GM20431 (cell line): ENCODE data around the gene OR2Y1.
"Not testable (repeated sequence)": the region's sequence is repeated elsewhere in the genome, so short reads cannot be mapped to it uniquely, and the experiment has no call there.

Experiments used
- in situ Hi-C: fragments of 300-500 bp; cut with MseI, MboI; formaldehyde crosslinking; loops from one replicate; pipeline ENCODE4 v1.15.0; 2020; ENCODE audit warnings: low sequenced_read_pairs; ENCODE audit not compliant: unreplicated experiment

OR2Y1 gene

DNA sequence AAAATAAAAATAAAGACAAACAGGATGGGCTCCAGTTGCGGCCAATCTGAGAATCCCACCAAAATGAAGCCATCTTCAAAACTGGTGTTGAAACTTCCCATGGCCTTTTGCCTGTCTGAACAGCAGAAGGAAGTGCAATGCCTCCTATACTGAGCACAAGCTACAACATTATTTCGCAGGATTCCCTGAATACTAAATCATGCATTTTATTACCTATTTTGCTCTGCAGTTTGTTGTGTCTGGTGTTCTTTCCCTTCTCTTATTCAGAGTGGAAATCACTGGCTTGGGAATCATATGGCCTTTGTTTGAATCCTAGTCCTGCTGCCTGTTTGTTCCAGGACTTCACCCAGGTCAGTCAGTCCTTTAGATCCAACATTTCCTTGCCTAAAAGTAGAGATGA is at the start of gene OR2Y1:
TSS of gene OR2Y1 (minus strand) at position 101 of the 400 bp plus-strand sequence. CDS start at position 101, 0 bp downstream.
- in situ Hi-C loops: no loop called here

DNA sequence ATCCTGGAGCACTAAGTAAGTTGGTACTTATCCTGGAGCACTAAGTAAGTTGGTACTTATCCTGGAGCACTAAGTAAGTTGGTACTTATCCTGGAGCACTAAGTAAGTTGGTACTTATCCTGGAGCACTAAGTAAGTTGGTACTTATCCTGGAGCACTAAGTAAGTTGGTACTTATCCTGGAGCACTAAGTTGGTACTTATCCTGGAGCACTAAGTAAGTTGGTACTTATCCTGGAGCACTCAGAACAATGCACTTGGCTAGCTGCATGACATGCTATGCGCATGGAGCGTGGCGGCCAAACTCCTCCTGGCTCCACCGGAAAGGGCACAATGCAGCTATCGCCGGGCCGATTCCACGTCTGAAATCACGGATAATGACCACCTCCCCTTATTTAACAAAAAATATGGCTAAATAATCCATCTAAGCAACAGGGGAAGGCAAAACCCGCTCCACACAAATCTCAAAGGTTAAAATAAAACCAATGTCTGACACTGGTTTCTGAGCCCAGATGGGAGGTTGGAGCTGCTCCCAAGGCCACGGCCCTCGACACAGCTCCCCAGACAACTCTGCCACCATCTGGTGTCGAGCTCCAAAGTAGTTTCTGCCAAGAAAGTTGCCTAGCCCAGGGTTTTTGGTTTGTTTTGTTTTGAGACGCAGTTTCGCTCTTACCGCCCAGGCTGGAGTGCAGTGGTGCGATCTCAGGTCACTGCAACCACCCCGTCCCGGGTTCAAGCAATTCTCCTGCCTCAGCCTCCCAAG is 49.0 kb upstream of the OR2Y1 start:
- in situ Hi-C loops: not testable (repeated sequence)

GRCh38 chr5:180787711-180788431 is 48.0 kb upstream of the OR2Y1 start:
- in situ Hi-C loops: no loop called here

- in situ Hi-C loops: no loop called here
These were observed 46.9 kb upstream of the OR2Y1 start for GRCh38 chr5:180786531-180787398.

DNA sequence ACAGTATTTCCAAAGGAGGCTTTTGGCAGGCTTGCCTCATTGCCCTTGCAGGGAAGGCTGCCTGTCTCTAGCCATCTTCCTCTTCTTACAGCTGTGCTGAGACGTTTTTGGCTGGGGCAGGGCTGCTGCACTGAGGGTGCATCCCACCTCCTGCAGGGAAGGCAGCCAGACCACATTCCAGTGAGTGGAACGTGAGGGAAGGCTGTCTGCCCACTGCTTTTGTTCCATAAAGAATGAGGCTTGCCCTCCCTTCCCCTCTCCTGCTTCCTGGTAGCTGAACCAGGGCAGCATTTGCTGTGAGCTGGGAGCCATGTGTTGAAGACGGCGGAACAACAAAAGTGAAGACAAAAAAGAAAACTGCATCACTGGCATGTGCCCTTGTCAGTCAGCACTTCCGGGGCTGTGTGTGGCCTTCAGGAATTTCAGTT is 46.0 kb upstream of the OR2Y1 start:
- in situ Hi-C loops: no loop called here

GRCh38 chr5:180785121-180785781 is 45.4 kb upstream of the OR2Y1 start:
- in situ Hi-C loops: no loop called here

- in situ Hi-C loops: no loop called here
These were observed 44.7 kb upstream of the OR2Y1 start for GRCh38 chr5:180784497-180785097.

DNA sequence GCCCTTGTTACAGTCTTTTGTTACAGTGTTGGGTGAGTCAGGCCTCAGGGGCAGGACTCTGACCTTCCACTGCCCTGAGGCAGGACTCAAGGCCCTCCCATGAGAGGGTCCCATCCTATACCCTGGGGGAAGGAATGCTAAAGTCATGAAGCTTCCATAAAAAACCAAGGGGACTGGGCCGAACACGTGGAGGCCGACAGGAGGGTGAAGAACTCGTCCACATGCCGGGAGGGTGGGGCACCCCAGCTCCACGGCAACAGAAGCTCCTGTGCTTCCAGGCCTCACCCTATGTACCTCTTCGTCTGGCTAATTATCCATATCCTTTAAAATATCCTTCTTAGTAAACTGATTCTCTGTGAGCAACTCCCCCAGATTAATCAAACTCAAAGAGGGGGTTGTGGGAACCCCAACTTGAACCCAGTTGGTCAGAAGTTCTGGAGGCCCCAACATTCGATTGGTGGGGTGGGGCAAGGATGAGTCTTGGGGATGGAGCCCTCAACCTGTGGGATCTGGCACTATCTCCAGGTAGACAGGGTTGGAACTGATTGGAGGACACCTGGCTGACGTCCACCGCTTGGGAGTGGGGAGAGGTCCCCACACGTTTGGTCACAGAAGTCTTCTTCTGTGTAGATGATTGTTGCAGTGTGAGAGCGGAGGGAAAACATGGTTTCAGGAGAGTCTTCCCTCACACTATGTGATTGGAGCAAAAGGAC is 43.6 kb upstream of the OR2Y1 start:
- in situ Hi-C loops: no loop called here

DNA sequence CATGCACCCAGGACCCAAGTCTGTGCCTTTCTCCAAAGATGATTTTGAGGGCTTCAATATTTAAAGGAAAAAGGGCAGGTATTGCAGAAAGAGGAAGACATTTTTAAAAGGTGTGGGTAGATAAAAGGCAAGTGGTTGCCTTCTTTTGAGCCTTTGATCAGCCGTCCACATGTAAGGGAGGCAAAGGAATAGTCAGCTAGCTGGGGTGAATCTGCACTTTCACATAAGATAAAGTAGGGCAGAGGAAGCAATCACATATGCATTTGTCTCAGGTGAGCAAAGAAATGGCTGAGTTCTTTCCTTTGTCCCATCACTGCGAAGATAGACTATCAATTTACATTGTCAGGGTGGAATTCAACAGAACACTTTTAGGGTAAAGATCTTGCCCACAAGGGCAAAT is 42.9 kb upstream of the OR2Y1 start:
- in situ Hi-C loops: no loop called here

- in situ Hi-C loops: not testable (repeated sequence)
These were observed 42.1 kb upstream of the OR2Y1 start for GRCh38 chr5:180781900-180782326.

- in situ Hi-C loops: no loop called here
These were observed 40.2 kb upstream of the OR2Y1 start for GRCh38 chr5:180779985-180780610.

GRCh38 chr5:180777475-180777874 is 37.6 kb upstream of the OR2Y1 start:
- in situ Hi-C loops: no loop called here

DNA sequence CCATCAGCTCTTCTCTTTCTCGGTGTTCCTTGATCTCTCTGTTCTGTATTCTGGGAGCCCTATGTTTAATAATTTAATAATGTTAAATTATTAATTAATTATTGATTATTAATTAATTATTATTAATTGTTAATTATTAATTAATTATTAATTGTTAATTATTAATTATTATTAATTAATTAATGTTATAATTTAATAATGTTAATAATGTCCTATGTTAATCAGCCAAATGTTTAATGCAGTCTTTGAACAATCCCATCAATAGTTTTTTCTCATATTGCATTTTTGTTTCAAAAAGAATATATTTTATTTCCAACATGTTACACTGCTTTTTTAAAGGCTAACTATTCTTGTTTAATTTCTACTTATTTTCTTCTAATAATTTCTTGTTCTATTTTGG is 36.5 kb upstream of the OR2Y1 start:
- in situ Hi-C loops: no loop called here

DNA sequence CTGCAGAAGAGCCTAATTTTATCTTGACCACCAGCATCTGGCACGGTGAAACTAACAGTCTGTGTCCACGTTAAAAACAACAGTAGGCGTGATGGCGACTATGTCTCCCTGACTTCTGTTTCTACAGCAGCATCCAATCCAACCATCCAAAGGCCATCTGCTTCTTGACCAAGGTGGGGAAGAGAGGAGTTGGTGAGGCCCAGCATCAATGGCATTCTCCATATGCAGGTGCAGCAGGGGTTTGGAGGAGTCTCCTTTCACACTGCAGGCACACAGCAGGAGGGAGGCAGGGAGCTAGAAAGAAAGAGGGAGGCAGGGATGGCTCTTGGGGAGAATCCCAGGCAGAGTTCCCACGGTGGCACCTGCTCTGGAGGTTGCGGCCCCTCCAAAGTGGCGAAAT is 35.8 kb upstream of the OR2Y1 start:
- in situ Hi-C loops: no loop called here

- in situ Hi-C loops: no loop called here
These were observed 32.0 kb upstream of the OR2Y1 start for GRCh38 chr5:180771839-180772238.

DNA sequence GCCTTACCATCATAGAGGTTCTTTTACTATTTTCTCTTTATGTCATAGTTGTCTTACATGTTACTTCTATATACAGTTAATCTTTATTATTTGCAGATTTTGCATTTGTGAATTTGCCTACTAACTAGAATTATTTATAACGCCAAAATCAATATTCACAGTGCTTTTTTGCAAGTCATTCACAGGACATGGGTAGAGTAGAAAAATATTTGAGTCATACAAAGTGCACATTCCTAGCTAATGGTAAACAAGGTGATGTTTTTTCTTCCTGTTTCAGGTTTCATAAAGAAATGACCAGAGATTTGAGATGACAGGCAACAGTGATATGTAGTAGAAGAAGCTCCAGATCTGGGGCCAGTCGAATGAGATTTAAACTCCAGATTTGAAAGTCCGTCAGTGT is 30.0 kb upstream of the OR2Y1 start:
- in situ Hi-C loops: no loop called here

GRCh38 chr5:180755601-180756000 is 15.7 kb upstream of the OR2Y1 start:
- in situ Hi-C loops: no loop called here

DNA sequence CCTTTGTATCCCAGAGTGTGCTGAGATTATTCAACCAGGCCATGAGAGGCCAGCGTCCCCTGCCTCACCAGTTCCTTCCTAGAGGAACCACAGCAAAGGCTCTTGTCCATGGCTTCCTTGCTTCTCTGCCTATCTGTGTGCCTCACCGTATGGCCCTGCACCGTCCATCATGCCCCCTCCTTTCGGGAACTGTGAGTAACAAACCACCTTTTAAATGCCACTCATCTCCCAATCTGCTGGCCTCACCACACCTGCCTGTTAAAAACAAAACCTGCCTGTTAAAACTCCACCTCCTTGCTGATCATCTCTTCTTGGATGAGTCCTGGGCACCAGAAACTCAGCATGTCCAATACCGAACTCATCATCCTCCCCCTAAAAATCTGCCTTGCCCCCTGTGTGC is 4.4 kb upstream of the OR2Y1 start:
- in situ Hi-C loops: no loop called here

- in situ Hi-C loops: no loop called here
These were observed 2.9 kb upstream of the OR2Y1 start for GRCh38 chr5:180742727-180743126.
